RWPE1 (cell line): Measurements from ENCODE around the gene SSTR3.
A peak's percentile ranks its signal among the peaks of the same experiment; 100 is the strongest.

ENCODE experiments used
- CTCF ChIA-PET: fragments of 350-600 bp; sonication (Branson Sonifier 250); formaldehyde crosslinking; extraction: SDS; loops from one replicate; lab custom pipeline; 2021; lab: Yijun Ruan, JAX
- POLR2A ChIA-PET: fragments of 400-600 bp; formaldehyde crosslinking; extraction: SDS; loops from one replicate; lab custom pipeline; 2020; ENCODE audit warnings: antibody characterized with exemption; ENCODE audit not compliant: low non-redundant PET; lab: Yijun Ruan, JAX
- DNase-seq: peaks from one replicate; pipeline ENCODE4 v3.0.0; 2012; ENCODE audit warnings: low spot score
- H3K27ac ChIP-seq: fragments of 450-650 bp; 2 replicates; pipeline ENCODE4 v1.5.1; 2017
- CTCF ChIP-seq: fragments of 450-650 bp; conservative IDR thresholded peaks from 2 replicates; pipeline ENCODE4 v1.5.1; 2017; ENCODE audit warnings: low read depth, mild to moderate bottlenecking

SSTR3 gene

GRCh38 chr22:37167981-37168647, 44.2 kb downstream of the SSTR3 start:
- CTCF ChIA-PET, result no interaction called here
- POLR2A ChIA-PET, result no interaction called here
- no peak for DNase-seq
- TF ChIP-seq CTCF, result no peak
- H3K27ac ChIP-seq, result no peak overlapping the region

GRCh38 chr22:37167176-37167980, 44.9 kb downstream of the SSTR3 start:
- POLR2A ChIA-PET, result no interaction called here
- H3K27ac ChIP-seq, result no peak overlapping the region

GRCh38 chr22:37166675-37167066, 45.6 kb downstream of the SSTR3 start:
- TF ChIP-seq CTCF, result peak; percentile 94
- CTCF ChIA-PET, result interaction anchor here (0.6 to 0.7 kb wide), 5 partner anchors 12 to 405 kb away, joined by 3 to 6 read pairs (median 4); no protein-coding TSS in a partner anchor
- POLR2A ChIA-PET, result no interaction called here
- peak; percentile 74 for DNase-seq
- no peak overlapping the region for H3K27ac ChIP-seq

More at GRCh38 chr22:37167176-37167980, 44.9 kb downstream of the SSTR3 start:
- CTCF ChIA-PET, result interaction anchor here (0.6 to 0.7 kb wide), 4 partner anchors 11 to 406 kb away, joined by 3 to 6 read pairs (median 4); no protein-coding TSS in a partner anchor
- no peak for DNase-seq
- TF ChIP-seq CTCF, result no peak

GRCh38 chr22:37165940-37166674, 46.2 kb downstream of the SSTR3 start:
- TF ChIP-seq CTCF, result no peak
- H3K27ac ChIP-seq, result no peak overlapping the region
- POLR2A ChIA-PET, result no interaction called here
- DNase-seq, result no peak
- CTCF ChIA-PET, result interaction anchor here (0.6 kb wide), 2 partner anchors 50 to 115 kb away, joined by 3 to 4 read pairs; no protein-coding TSS in a partner anchor

- DNase-seq, result no peak
- no peak overlapping the region for H3K27ac ChIP-seq
- TF ChIP-seq CTCF, result no peak
- ChIA-PET POLR2A (no interaction called here), CTCF (no interaction called here)
Observed at GRCh38 chr22:37165066-37165465, 47.2 kb downstream of the SSTR3 start.

- CTCF ChIA-PET, result no interaction called here
- POLR2A ChIA-PET, result no interaction called here
- no peak for DNase-seq
- TF ChIP-seq CTCF, result no peak
- H3K27ac ChIP-seq, result no peak overlapping the region
Observed at GRCh38 chr22:37164505-37164887, 47.8 kb downstream of the SSTR3 start.
